ENCODE measurements around the gene ST6GALNAC2.

ST6GALNAC2 gene

DNA sequence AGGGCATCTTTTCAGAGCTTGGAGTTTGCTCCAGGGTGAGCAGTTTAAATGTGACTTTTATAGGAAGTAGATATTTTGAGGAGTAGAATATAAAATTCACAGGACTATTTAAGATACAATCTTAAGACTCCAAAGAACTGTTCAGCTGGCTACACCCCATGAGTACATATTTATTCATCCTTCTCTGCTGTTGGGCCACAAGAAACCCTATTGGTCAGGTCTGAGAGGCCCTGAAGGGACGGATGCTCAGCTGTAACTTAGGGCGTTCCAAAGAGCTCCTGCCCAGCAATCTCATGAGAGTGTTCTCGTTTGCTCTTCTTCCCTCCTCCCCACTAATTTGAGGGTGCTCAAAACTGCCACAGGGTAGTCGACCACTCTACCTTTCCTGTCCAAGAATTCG lies 7.3 kb downstream of the ST6GALNAC2 start:
- Histone ChIP-seq H3K27ac (ENCODE audit: low read depth, low read length) (no peak overlapping the region), H3K36me3 (ENCODE audit: insufficient read depth, low read length) (no peaks in the 10 kb centered on the region), H3K4me1 (ENCODE audit: insufficient read depth, low read length) (no peaks in the 10 kb centered on the region), H3K9ac (ENCODE audit: low read length) (no peak overlapping the region), H3K27me3 (ENCODE audit: control insufficient read depth in 1 of 2, insufficient read depth in 2 of 2, low read length in 2 of 2) (no peaks in the 10 kb centered on the region), H3K9me3 (ENCODE audit: low read length) (no peaks in the 10 kb centered on the region), H3K4me3 (ENCODE audit: low read depth in 1 of 2, low read length in 2 of 2) (no peak overlapping the region)

GRCh38 chr17:76577876-76578275 lies 7.8 kb downstream of the ST6GALNAC2 start:
- Histone ChIP-seq H3K4me3 (ENCODE audit: low read depth in 1 of 2, low read length in 2 of 2) (no peak overlapping the region), H3K4me1 (ENCODE audit: insufficient read depth, low read length) (no peaks in the 10 kb centered on the region), H3K9me3 (ENCODE audit: low read length) (no peaks in the 10 kb centered on the region), H3K27me3 (ENCODE audit: control insufficient read depth in 1 of 2, insufficient read depth in 2 of 2, low read length in 2 of 2) (no peaks in the 10 kb centered on the region), H3K36me3 (ENCODE audit: insufficient read depth, low read length) (no peaks in the 10 kb centered on the region), H3K27ac (ENCODE audit: low read depth, low read length) (no peak overlapping the region), H3K9ac (ENCODE audit: low read length) (no peak overlapping the region)

DNA sequence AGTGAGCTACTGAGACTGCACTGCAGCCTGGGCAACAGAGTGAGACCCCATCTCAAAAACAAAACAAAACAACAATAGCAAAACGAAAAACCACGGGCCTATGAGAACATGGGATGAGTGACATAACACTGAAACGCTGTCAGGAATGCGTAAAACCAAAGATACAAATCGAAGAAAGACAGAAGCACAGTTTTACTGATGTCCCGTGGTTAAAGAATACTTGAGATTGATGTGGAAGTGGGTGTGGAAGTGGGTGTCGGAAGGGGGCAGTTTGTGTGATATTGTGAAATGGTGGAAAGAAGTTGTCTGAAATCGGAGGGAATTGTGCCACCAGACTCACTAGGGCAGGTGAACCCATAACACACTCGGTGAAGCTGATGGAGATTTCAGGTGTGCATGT lies 9.5 kb downstream of the ST6GALNAC2 start:
- H3K9ac ChIP-seq (ENCODE audit: low read length) = no peak overlapping the region
- no peaks in the 10 kb centered on the region for H3K27me3 ChIP-seq (ENCODE audit: control insufficient read depth in 1 of 2, insufficient read depth in 2 of 2, low read length in 2 of 2)
- H3K4me1 ChIP-seq (ENCODE audit: insufficient read depth, low read length) = no peaks in the 10 kb centered on the region
- H3K36me3 ChIP-seq (ENCODE audit: insufficient read depth, low read length) = no peaks in the 10 kb centered on the region
- no peak overlapping the region for H3K4me3 ChIP-seq (ENCODE audit: low read depth in 1 of 2, low read length in 2 of 2)
- no peak overlapping the region for H3K27ac ChIP-seq (ENCODE audit: low read depth, low read length)
- no peaks in the 10 kb centered on the region for H3K9me3 ChIP-seq (ENCODE audit: low read length)

DNA sequence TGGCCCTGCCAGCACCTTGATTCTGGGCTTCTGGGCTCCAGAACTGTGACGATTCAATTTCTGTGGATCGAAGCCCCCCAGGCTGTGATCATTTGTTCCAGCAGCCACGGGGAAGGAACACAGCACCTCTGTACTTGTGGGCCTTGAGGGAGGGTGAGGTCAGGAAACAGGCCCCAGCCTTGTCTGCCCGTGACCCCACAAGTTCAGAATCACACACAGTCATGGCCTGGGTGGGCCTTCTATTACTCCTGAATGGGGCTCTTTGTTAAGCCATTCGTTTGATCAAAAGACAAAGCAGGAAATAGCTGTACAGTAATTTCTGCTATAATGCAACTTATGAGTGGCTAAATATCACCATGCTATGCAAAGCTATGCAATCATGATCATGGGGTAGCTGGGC lies 10.1 kb downstream of the ST6GALNAC2 start:
- H3K4me1 ChIP-seq (ENCODE audit: insufficient read depth, low read length) = no peaks in the 10 kb centered on the region
- H3K27ac ChIP-seq (ENCODE audit: low read depth, low read length) = no peak overlapping the region
- no peak overlapping the region for H3K4me3 ChIP-seq (ENCODE audit: low read depth in 1 of 2, low read length in 2 of 2)
- no peaks in the 10 kb centered on the region for H3K36me3 ChIP-seq (ENCODE audit: insufficient read depth, low read length)
- no peak overlapping the region for H3K9ac ChIP-seq (ENCODE audit: low read length)
- H3K9me3 ChIP-seq (ENCODE audit: low read length) = no peaks in the 10 kb centered on the region
- H3K27me3 ChIP-seq (ENCODE audit: control insufficient read depth in 1 of 2, insufficient read depth in 2 of 2, low read length in 2 of 2) = no peaks in the 10 kb centered on the region

- Histone ChIP-seq H3K4me3 (ENCODE audit: low read depth in 1 of 2, low read length in 2 of 2) (no peak overlapping the region), H3K9ac (ENCODE audit: low read length) (no peak overlapping the region), H3K27me3 (ENCODE audit: control insufficient read depth in 1 of 2, insufficient read depth in 2 of 2, low read length in 2 of 2) (no peaks in the 10 kb centered on the region), H3K27ac (ENCODE audit: low read depth, low read length) (no peak overlapping the region), H3K4me1 (ENCODE audit: insufficient read depth, low read length) (no peaks in the 10 kb centered on the region), H3K36me3 (ENCODE audit: insufficient read depth, low read length) (no peaks in the 10 kb centered on the region), H3K9me3 (ENCODE audit: low read length) (no peaks in the 10 kb centered on the region)
Measured at GRCh38 chr17:76574166-76574565, 11.5 kb downstream of the ST6GALNAC2 start.

DNA sequence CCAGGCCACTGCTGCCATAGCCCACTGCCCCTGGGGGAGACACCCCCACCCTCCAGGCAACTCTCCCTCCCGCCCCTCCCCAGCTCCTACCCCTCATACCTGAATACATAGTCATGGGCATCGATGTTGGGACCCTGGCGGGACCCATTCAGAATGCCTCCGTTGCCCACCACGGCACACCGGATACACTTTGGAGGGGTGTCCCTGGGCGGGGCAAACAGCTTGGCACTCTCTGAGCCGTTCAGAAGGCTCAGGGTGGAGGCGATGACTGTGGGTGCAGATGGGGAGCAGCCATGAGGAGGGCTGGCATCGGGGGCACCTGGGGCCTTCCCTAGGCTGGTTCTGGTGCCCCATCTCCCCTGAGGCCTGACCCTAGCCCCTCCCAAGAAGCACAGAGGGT lies 12.6 kb downstream of the ST6GALNAC2 start:
- Histone ChIP-seq H3K9me3 (ENCODE audit: low read length) (no peaks in the 10 kb centered on the region), H3K36me3 (ENCODE audit: insufficient read depth, low read length) (no peaks in the 10 kb centered on the region), H3K27ac (ENCODE audit: low read depth, low read length) (no peak overlapping the region), H3K4me3 (ENCODE audit: low read depth in 1 of 2, low read length in 2 of 2) (no peak overlapping the region), H3K9ac (ENCODE audit: low read length) (no peak overlapping the region), H3K4me1 (ENCODE audit: insufficient read depth, low read length) (no peaks in the 10 kb centered on the region), H3K27me3 (ENCODE audit: control insufficient read depth in 1 of 2, insufficient read depth in 2 of 2, low read length in 2 of 2) (no peaks in the 10 kb centered on the region)

GRCh38 chr17:76572201-76572910 lies 13.3 kb downstream of the ST6GALNAC2 start:
- H3K9ac ChIP-seq (ENCODE audit: low read length) = no peak overlapping the region
- no peaks in the 10 kb centered on the region for H3K27me3 ChIP-seq (ENCODE audit: control insufficient read depth in 1 of 2, insufficient read depth in 2 of 2, low read length in 2 of 2)
- no peak overlapping the region for H3K4me3 ChIP-seq (ENCODE audit: low read depth in 1 of 2, low read length in 2 of 2)
- H3K4me1 ChIP-seq (ENCODE audit: insufficient read depth, low read length) = no peaks in the 10 kb centered on the region
- no peak overlapping the region for H3K27ac ChIP-seq (ENCODE audit: low read depth, low read length)
- no peaks in the 10 kb centered on the region for H3K36me3 ChIP-seq (ENCODE audit: insufficient read depth, low read length)
- no peaks in the 10 kb centered on the region for H3K9me3 ChIP-seq (ENCODE audit: low read length)

- no peaks in the 10 kb centered on the region for H3K4me1 ChIP-seq (ENCODE audit: insufficient read depth, low read length)
- H3K9me3 ChIP-seq (ENCODE audit: low read length) = no peaks in the 10 kb centered on the region
- H3K36me3 ChIP-seq (ENCODE audit: insufficient read depth, low read length) = peaks cover 2% of the 10 kb centered on the region
- no peak overlapping the region for H3K27ac ChIP-seq (ENCODE audit: low read depth, low read length)
- H3K9ac ChIP-seq (ENCODE audit: low read length) = no peak overlapping the region
- H3K27me3 ChIP-seq (ENCODE audit: control insufficient read depth in 1 of 2, insufficient read depth in 2 of 2, low read length in 2 of 2) = no peaks in the 10 kb centered on the region
- H3K4me3 ChIP-seq (ENCODE audit: low read depth in 1 of 2, low read length in 2 of 2) = no peak overlapping the region
Measured at GRCh38 chr17:76570877-76571471, 14.7 kb downstream of the ST6GALNAC2 start.

DNA sequence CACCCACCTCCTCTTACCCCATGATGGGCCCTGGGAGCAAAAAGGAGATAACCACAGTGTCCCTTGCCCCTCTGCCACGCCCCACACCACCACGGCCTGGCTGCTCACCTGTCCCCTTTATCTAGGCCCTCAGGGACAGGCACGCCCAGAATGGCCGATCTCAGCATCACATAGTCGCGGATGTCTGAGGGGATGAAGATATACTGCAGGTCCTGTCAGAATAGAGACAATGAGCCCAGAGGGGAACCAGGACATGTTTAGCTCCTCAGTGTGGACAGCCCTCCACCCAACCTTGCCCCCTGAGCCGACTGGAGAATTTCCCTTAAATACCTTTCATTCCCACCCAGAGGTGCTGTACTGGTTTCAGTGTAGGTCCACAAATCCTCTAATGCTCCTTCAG lies 15.2 kb downstream of the ST6GALNAC2 start:
- Histone ChIP-seq H3K9me3 (ENCODE audit: low read length) (no peaks in the 10 kb centered on the region), H3K4me1 (ENCODE audit: insufficient read depth, low read length) (no peaks in the 10 kb centered on the region), H3K4me3 (ENCODE audit: low read depth in 1 of 2, low read length in 2 of 2) (no peak overlapping the region), H3K9ac (ENCODE audit: low read length) (no peak overlapping the region), H3K36me3 (ENCODE audit: insufficient read depth, low read length) (peaks cover 8% of the 10 kb centered on the region), H3K27ac (ENCODE audit: low read depth, low read length) (no peak overlapping the region), H3K27me3 (ENCODE audit: control insufficient read depth in 1 of 2, insufficient read depth in 2 of 2, low read length in 2 of 2) (no peaks in the 10 kb centered on the region)

DNA sequence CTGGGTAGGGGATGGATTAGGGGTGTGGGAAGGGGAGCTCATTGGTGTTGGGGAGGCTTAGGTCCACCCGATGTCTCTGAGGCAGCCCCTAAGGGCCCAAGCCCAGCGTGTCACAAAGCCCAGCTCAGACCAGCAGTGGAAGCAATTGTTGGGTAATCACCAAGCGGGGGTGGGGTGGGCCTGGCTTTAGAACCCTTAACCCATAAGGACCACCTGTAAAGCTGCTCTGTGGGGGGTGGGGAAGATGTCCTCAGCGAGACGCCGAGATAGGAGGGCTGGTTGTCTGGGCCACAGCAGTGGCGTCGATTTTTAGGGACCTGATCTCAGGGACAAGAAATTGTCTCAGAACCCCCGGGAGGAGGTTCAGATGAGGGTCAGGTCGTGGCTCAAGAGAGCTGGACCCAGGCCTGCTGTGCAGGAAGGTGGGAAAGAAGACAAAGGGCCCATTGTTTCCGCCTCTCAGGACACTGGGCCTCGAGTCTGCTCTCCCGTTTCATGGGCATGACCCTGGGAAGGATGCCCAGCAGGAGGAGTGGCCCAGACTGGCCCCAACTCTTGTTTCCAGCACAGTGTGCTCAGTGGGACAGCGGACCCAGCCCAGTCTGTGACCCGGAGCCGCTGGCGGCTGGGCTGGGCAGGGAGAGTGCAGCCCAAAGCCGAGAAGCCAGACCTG lies 15.9 kb downstream of the ST6GALNAC2 start:
- Histone ChIP-seq H3K27ac (ENCODE audit: low read depth, low read length) (no peak overlapping the region), H3K36me3 (ENCODE audit: insufficient read depth, low read length) (peaks cover 12% of the 10 kb centered on the region), H3K9me3 (ENCODE audit: low read length) (no peaks in the 10 kb centered on the region), H3K27me3 (ENCODE audit: control insufficient read depth in 1 of 2, insufficient read depth in 2 of 2, low read length in 2 of 2) (no peaks in the 10 kb centered on the region), H3K9ac (ENCODE audit: low read length) (no peak overlapping the region), H3K4me3 (ENCODE audit: low read depth in 1 of 2, low read length in 2 of 2) (no peak overlapping the region), H3K4me1 (ENCODE audit: insufficient read depth, low read length) (no peaks in the 10 kb centered on the region)

DNA sequence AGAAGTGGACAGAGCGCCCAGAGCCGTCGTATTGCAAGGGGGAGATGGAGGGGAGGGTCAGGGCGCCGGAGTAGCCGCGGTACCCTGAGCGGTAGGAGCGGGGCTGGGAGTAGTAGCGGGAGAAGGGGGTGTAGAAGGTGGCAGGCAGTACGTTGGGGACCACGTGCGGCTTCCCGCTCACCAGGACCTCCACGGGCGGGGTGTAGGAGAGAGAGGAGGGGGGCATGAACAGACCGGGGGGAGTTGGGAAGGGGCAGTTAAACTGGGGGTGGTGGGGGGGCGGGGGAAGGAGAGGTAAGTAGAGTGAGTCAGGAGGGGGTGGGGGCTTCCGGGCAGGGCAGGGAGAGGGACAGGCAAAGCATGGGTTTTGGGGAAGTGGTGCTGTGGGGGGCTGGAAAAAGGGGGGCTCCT lies 16.8 kb downstream of the ST6GALNAC2 start:
- H3K27me3 ChIP-seq (ENCODE audit: control insufficient read depth in 1 of 2, insufficient read depth in 2 of 2, low read length in 2 of 2) = no peaks in the 10 kb centered on the region
- no peak overlapping the region for H3K9ac ChIP-seq (ENCODE audit: low read length)
- H3K27ac ChIP-seq (ENCODE audit: low read depth, low read length) = no peak overlapping the region
- no peak overlapping the region for H3K4me3 ChIP-seq (ENCODE audit: low read depth in 1 of 2, low read length in 2 of 2)
- H3K4me1 ChIP-seq (ENCODE audit: insufficient read depth, low read length) = no peaks in the 10 kb centered on the region
- H3K9me3 ChIP-seq (ENCODE audit: low read length) = no peaks in the 10 kb centered on the region
- H3K36me3 ChIP-seq (ENCODE audit: insufficient read depth, low read length) = peaks cover 16% of the 10 kb centered on the region
